ENCODE data around the gene LRRC4. TPM values are rescaled to one million over a fixed set of nuclear protein-coding genes. Genes with fewer than 3 reads are reported as not detected.

LRRC4 gene
- total and polyA plus RNA-seq, 8 donors = 5.7 to 24.4 (median 13.8) TPM

DNA sequence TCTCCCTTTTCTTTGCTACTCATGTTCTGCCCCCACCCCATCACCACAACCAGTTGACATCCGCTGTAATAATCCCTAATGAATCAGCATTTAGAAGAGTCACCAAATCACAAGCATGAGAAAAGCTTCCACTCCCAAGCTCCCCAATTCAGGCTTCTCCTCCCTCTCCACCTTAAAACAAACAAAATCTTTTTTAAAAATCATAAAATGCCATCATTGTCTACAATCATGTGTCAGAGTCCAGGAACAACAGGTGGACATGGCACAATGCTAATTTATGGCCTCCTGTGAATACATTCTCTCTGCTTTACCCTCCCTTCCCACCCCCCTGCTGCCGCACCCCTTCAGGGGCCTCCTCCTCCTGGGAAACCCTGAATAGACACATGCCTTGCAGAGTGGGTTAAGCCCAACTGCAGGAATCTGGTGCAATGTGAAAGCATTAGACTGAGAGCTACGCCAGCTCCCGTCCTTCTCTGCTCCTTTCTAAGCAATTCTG lies 3.7 kb downstream of the LRRC4 start:
- ATAC-seq (no peak), DNase-seq (peak in 1 of 4 donors; percentile 40)
- intact Hi-C loops (cut with DNase I) = no loop called here
- Histone ChIP-seq H3K27ac (peak overlapping the region in 1 of 2 donors; percentile 41), H3K4me1 (peaks cover 16 to 85% of the 10 kb centered on the region in 2 donors), H3K27me3 (peaks cover 0 to 3% of the 10 kb centered on the region in 2 donors), H3K36me3 (peaks cover 0 to 11% of the 10 kb centered on the region in 2 donors), H3K9me3 (no peaks in the 10 kb centered on the region), H3K4me3 (peak overlapping the region in 1 of 2 donors; percentile 15)
- TF ChIP-seq, protein P1, sequence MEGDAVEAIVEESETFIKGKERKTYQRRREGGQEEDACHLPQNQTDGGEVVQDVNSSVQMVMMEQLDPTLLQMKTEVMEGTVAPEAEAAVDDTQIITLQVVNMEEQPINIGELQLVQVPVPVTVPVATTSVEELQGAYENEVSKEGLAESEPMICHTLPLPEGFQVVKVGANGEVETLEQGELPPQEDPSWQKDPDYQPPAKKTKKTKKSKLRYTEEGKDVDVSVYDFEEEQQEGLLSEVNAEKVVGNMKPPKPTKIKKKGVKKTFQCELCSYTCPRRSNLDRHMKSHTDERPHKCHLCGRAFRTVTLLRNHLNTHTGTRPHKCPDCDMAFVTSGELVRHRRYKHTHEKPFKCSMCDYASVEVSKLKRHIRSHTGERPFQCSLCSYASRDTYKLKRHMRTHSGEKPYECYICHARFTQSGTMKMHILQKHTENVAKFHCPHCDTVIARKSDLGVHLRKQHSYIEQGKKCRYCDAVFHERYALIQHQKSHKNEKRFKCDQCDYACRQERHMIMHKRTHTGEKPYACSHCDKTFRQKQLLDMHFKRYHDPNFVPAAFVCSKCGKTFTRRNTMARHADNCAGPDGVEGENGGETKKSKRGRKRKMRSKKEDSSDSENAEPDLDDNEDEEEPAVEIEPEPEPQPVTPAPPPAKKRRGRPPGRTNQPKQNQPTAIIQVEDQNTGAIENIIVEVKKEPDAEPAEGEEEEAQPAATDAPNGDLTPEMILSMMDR (IDR thresholded peaks at IDR 0.05) = no peak

DNA sequence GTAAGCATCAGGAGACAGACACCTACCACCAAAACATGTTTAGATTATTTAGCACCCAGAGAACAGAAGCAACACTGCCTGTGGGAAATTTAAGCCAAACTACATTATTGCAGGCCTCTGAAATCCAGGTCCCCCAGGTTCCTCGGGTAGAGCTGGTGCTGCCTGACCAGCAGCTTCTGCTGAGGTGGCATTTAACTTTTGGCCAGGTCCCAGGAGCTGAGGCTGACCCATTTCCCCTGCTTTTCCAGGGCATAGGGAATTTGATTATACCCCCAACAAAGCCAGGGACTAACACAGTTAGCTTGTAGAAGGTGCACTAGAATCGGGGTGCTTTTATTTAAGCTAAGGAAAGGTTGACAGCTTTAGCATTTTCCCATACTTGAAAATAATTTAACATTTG lies 4.7 kb downstream of the LRRC4 start:
- Histone ChIP-seq H3K27me3 (no peaks in the 10 kb centered on the region), H3K4me1 (peaks cover 15 to 91% of the 10 kb centered on the region in 2 donors), H3K27ac (peak overlapping the region in 1 of 2 donors; percentile 71), H3K4me3 (no peak overlapping the region), H3K9me3 (no peaks in the 10 kb centered on the region), H3K36me3 (peaks cover 0 to 11% of the 10 kb centered on the region in 2 donors)
- TF ChIP-seq, protein P1 (IDR thresholded peaks at IDR 0.05) = no peak
- intact Hi-C loops (cut with DNase I) = no loop called here
- ATAC-seq (no peak), DNase-seq (no peak)

DNA sequence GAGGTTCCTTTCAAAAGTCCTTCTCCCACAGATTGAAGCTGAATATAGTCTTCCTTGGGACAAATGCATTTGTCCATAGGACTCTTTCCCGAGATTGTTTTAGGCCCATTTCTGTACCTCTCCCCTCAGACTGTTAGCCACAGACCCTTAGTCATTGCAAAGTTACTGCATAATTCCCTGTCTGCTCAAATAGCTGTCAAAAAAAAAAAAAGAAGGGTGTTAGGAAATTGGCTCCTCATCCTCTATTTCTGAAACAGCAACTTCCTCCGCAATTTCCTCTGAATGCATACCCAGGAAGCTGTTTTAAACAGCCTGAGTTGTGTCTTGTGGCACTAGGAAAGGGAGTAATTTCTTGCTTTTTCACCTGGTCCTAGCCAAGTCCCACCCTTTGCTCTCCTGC lies 5.4 kb downstream of the LRRC4 start:
- DNase-seq = no peak
- Histone ChIP-seq H3K9me3 (no peaks in the 10 kb centered on the region), H3K36me3 (peaks cover 0 to 15% of the 10 kb centered on the region in 2 donors), H3K4me1 (peaks cover 15 to 92% of the 10 kb centered on the region in 2 donors), H3K4me3 (no peak overlapping the region), H3K27ac (peak overlapping the region in 1 of 2 donors; percentile 71), H3K27me3 (no peaks in the 10 kb centered on the region)
- ATAC-seq = no peak
- TF ChIP-seq, protein P1 (IDR thresholded peaks at IDR 0.05) = no peak
- intact Hi-C loops (cut with DNase I) = no loop called here

DNA sequence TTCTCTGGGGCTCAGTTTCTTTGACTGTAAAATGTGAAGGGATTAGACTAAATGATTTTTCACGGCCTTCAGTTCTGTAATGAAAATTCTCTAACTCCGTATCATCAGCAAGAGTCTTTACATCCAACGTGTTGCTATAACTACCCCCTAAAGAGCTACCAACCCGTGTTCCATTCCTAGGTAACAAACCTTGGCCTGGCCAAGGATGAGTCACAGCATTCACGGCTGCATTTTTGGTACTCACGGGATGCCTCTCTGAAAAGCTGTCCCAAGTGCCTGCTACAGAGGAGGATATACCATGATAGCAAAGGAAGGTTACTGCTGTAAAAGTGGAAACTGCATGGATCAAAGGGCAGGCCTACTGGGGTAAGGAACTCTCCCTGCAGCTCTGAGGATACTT lies 5.9 kb downstream of the LRRC4 start:
- DNase-seq = no peak
- no peaks in the 10 kb centered on the region for H3K9me3 ChIP-seq
- no peaks in the 10 kb centered on the region for H3K27me3 ChIP-seq
- no peak overlapping the region for H3K4me3 ChIP-seq
- no peak for ATAC-seq
- intact Hi-C loops (cut with DNase I) = no loop called here
- peaks cover 13 to 88% of the 10 kb centered on the region in 2 donors for H3K4me1 ChIP-seq
- peak overlapping the region in 1 of 2 donors; percentile 71 for H3K27ac ChIP-seq
- TF ChIP-seq, protein P1 (IDR thresholded peaks at IDR 0.05) = no peak
- peaks cover 0 to 20% of the 10 kb centered on the region in 2 donors for H3K36me3 ChIP-seq

DNA sequence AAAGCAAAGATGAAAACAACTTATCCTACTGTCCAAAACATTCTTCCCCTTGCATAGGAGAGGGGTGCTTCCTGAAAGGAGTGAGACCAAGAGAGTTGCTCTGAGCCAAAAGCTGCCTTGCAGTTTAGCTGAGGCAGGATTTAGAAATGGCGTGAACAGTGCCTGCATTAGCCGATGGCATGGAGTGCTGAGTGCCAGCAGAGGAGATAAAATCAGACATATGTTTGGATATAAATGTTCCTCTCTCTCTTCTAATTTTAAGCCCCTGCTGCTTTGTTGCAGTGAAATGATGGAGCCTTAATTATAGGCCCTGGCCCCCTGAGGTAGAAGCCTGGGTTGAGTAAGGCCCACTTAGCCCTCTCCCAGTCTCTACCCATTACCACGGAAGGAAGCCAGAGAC lies 7.1 kb downstream of the LRRC4 start:
- Histone ChIP-seq H3K9me3 (no peaks in the 10 kb centered on the region), H3K27ac (no peak overlapping the region), H3K36me3 (peaks cover 0 to 22% of the 10 kb centered on the region in 2 donors), H3K4me3 (no peak overlapping the region), H3K27me3 (no peaks in the 10 kb centered on the region), H3K4me1 (peaks cover 13 to 78% of the 10 kb centered on the region in 2 donors)
- ATAC-seq (no peak), DNase-seq (no peak)
- TF ChIP-seq, protein P1 (IDR thresholded peaks at IDR 0.05) = no peak
- intact Hi-C loops (cut with DNase I) = no loop called here
